K562 (cell line): Measurements from ENCODE around the gene STAT4. TPM values are rescaled to one million over a fixed set of nuclear protein-coding genes. Genes with fewer than 3 reads are reported as not detected.

ENCODE experiments used
- ATAC-seq: fragments of 200-7000 bp; cut with Tn5 transposase; 3 replicates; pipeline ENCODE4 v1.9.1; 2020; ENCODE audit warnings: moderate library complexity
- BruUV-seq: library from RNA; stranded (reverse); fragments of 400-500 nt; replicated peaks from 2 replicates; lab custom pipeline; 2021; lab: Mats Ljungman, UMichigan
- CTCF ChIA-PET: fragments of 300-600 bp; formaldehyde crosslinking; extraction: SDS; loops from one replicate; lab custom pipeline; 2021; ENCODE audit warnings: low intra/inter-chr PET ratio; lab: Yijun Ruan, JAX
- POLR2A ChIA-PET: fragments of 300-600, 350-650 bp; sonication (Branson Sonifier 250); formaldehyde crosslinking; extraction: SDS; loops from one replicate; lab custom pipeline; 2021; ENCODE audit warnings: antibody characterized with exemption, inconsistent platforms; lab: Yijun Ruan, JAX
- DNase-seq, 4 experiments: peaks; one replicate each; pipeline versions ENCODE4 v3.0.0 to v3.0.0-alpha.2; 2011 to 2018; ENCODE audit warnings: low spot score in 3 of 4, mixed read lengths in 3 of 4; ENCODE audit errors: extremely low read depth in 1 of 4
- FAIRE-seq: peaks from 2 replicates; lab custom pipeline; 2011; peaks lifted over from hg19 to GRCh38; lab: Jason Lieb, UNC
- H2AFZ ChIP-seq: 2 replicates; pipeline ENCODE4 v1.6.0; 2011; ENCODE audit warnings: low read depth, low read length, control low read depth, inconsistent platforms
- H3K27ac ChIP-seq: fragments of 200-600 bp; 3 replicates; pipeline ENCODE4 v1.8.0; 2011; ENCODE audit warnings: low read depth, mild to moderate bottlenecking, control low read depth, inconsistent platforms, low read length, moderate library complexity, mixed read lengths; ENCODE audit errors: extremely low read depth
- H3K27me3 ChIP-seq, 2 experiments: fragments of 300-600 bp in 1 of 2; 2 replicates in 1 of 2; 3 replicates in 1 of 2; pipeline versions ENCODE4 v1.6.0 to v1.8.0; 2011; ENCODE audit warnings: inconsistent platforms in 2 of 2, low read length in 2 of 2, mild to moderate bottlenecking in 1 of 2, mixed read lengths in 1 of 2, moderate library complexity in 1 of 2; ENCODE audit not compliant: control insufficient read depth in 2 of 2, insufficient read depth in 2 of 2
- H3K36me3 ChIP-seq: fragments of 300-600 bp; 3 replicates; pipeline ENCODE4 v1.8.0; 2011; ENCODE audit warnings: mild to moderate bottlenecking, low read length, inconsistent platforms; ENCODE audit not compliant: control insufficient read depth, insufficient read depth
- H3K4me1 ChIP-seq, 2 experiments: fragments of 200-600 bp in 1 of 2; replicated peaks in 1 of 2; 2 replicates in 1 of 2; 3 replicates in 1 of 2; pipeline versions ENCODE4 v1.5.1 to v1.8.0; 2011; ENCODE audit warnings: inconsistent platforms in 2 of 2, low read length in 2 of 2, mild to moderate bottlenecking in 1 of 2, mixed read lengths in 1 of 2, moderate library complexity in 1 of 2; ENCODE audit not compliant: control insufficient read depth in 2 of 2, insufficient read depth in 2 of 2
- H3K4me2 ChIP-seq: 2 replicates; pipeline ENCODE4 v1.6.1; 2011; ENCODE audit warnings: low read length, control low read depth, inconsistent platforms, mixed read lengths; ENCODE audit not compliant: insufficient read depth
- H3K4me3 ChIP-seq: fragments of 200-600 bp; sonication (generic), shearing (Covaris generic); 2 replicates; pipeline ENCODE4 v1.5.1; 2016; ENCODE audit warnings: control low read depth, inconsistent platforms
- H3K79me2 ChIP-seq: fragments of 200-600 bp; 3 replicates; pipeline ENCODE4 v1.8.0; 2011; ENCODE audit warnings: low read length, inconsistent platforms; ENCODE audit not compliant: control insufficient read depth, insufficient read depth
- H3K9ac ChIP-seq, 2 experiments: 2 replicates each; pipeline versions ENCODE4 v1.6.0 to v1.6.1; 2011; ENCODE audit warnings: low read depth in 2 of 2, low read length in 2 of 2, control low read depth in 1 of 2, inconsistent platforms in 1 of 2, mild to moderate bottlenecking in 1 of 2, mixed read lengths in 1 of 2; ENCODE audit not compliant: insufficient read depth in 1 of 2
- H3K9me1 ChIP-seq: one replicate; pipeline ENCODE4 v1.6.0; 2011; ENCODE audit warnings: inconsistent platforms, mild to moderate bottlenecking, low read length, moderate library complexity; ENCODE audit not compliant: control insufficient read depth, insufficient read depth
- H3K9me3 ChIP-seq: replicated peaks from 2 replicates; pipeline ENCODE4 v1.5.1; 2011; ENCODE audit warnings: low read depth, low read length, inconsistent platforms; ENCODE audit not compliant: control insufficient read depth, insufficient read depth
- H4K20me1 ChIP-seq: replicated peaks from 2 replicates; pipeline ENCODE4 v1.6.1; 2011; ENCODE audit warnings: low read length, inconsistent platforms, mixed read lengths; ENCODE audit not compliant: control insufficient read depth, insufficient read depth
- CREB5 ChIP-seq: fragments of 250-450 bp; sonication (Bioruptor Pico); IDR thresholded peaks from 2 replicates; pipeline ENCODE4 v1.5.0; 2020; ENCODE audit warnings: mild to moderate bottlenecking
- HDAC1 ChIP-seq, 2 experiments: fragments of 450-650 bp; IDR thresholded peaks; 2 replicates each; pipeline ENCODE4 v1.6.1; 2016 to 2017; ENCODE audit warnings: inconsistent platforms in 1 of 2, mild to moderate bottlenecking in 1 of 2, moderate library complexity in 1 of 2
- MNT ChIP-seq, 2 experiments: fragments of 450-650 bp; conservative IDR thresholded peaks; 2 replicates each; pipeline ENCODE4 v1.6.1; 2017; ENCODE audit warnings: mild to moderate bottlenecking in 2 of 2, moderate library complexity in 2 of 2
- NCOA2 ChIP-seq, 2 experiments: fragments of 450-650 bp; IDR thresholded peaks; 2 replicates each; pipeline ENCODE4 v1.6.1; 2018; ENCODE audit warnings: mild to moderate bottlenecking in 2 of 2, moderate library complexity in 1 of 2; ENCODE audit not compliant: partially characterized antibody in 2 of 2
- NFXL1 ChIP-seq: fragments of 450-650 bp; formaldehyde crosslinking; IDR thresholded peaks from 2 replicates; pipeline ENCODE4 v1.4.0; 2021; ENCODE audit warnings: mild to moderate bottlenecking
- PBX2 ChIP-seq, 2 experiments: IDR thresholded peaks in 1 of 2; conservative IDR thresholded peaks in 1 of 2; 2 replicates each; pipeline ENCODE4 v1.6.1; 2016; ENCODE audit warnings: low read depth in 2 of 2, mild to moderate bottlenecking in 1 of 2, missing compliant biosample characterization in 1 of 2, missing genetic modification characterization in 1 of 2, moderate library complexity in 1 of 2
- RNF2 ChIP-seq: sonication (generic); IDR thresholded peaks from 2 replicates; pipeline ENCODE4 v1.6.1; 2016
- SREBF2 ChIP-seq: sonication (generic); formaldehyde crosslinking; IDR thresholded peaks from 2 replicates; pipeline ENCODE4 v1.4.0; 2020; ENCODE audit warnings: mild to moderate bottlenecking, missing genetic modification reagents
- ZNF146 ChIP-seq: IDR thresholded peaks from one replicate; pipeline ENCODE4 v1.6.1; 2018; ENCODE audit warnings: missing compliant biosample characterization; ENCODE audit not compliant: unreplicated experiment
- WGBS: fragments of 100-300 bp; shearing (Covaris generic); methylation state at CpG from one replicate; pipeline ENCODE4 v1.1.6; 2016; ENCODE audit warnings: low coverage, mixed read lengths; ENCODE audit not compliant: insufficient coverage; ENCODE audit errors: missing lambda C conversion rate; 5-methylcytosine and 5-hydroxymethylcytosine counted together
- in situ Hi-C: fragments of 300-500 bp; cut with MboI; formaldehyde crosslinking; loops from 4 replicates; pipeline ENCODE4 v1.15.0; 2018; ENCODE audit warnings: inconsistent platforms, mixed read lengths
- intact Hi-C: fragments of 100-400 bp; cut with micrococcal nuclease; formaldehyde crosslinking; loops from 2 replicates; pipeline ENCODE4 v1.14.2; 2022
- polyA plus RNA-seq, 8 experiments: library from polyadenylated mRNA; depleted of rRNA in 4 of 8; stranded (reverse) in 5 of 8; unstranded in 3 of 8; fragments of >200 nt; fragmentation: Nextera tagmentation in 2 of 8; fragmentation: Illumina TruSeq in 1 of 8; extraction: Ambion mirVana in 2 of 8; extraction: Trizol in 1 of 8; gene quantifications; 2 replicates each; pipeline versions ENCODE4 v1.2.1 to v1.2.3, GENCODE V29; 2011 to 2014; ENCODE audit warnings: inconsistent platforms in 1 of 8, missing spikeins in 1 of 8
- total RNA-seq, 7 experiments: library from RNA; depleted of rRNA in 6 of 7; stranded (reverse); fragments of >200 nt in 6 of 7; fragmentation: Illumina TruSeq in 2 of 7; extraction: Trizol in 2 of 7; gene quantifications; 2 replicates each; pipeline versions ENCODE4 v1.2.1 to v1.2.3, GENCODE V29; 2011 to 2021; ENCODE audit warnings: low replicate concordance in 1 of 7

The STAT4 gene
- total and polyA plus RNA-seq, 9 of the 15 experiments (the other 6 are each of a cell fraction or from before 2014, with no cell fraction given) = 0.01 to 0.06 (median 0.03) TPM; not detected in 6

- ChIA-PET POLR2A (no interaction called here), CTCF (no interaction called here)
- H3K4me3 ChIP-seq = no peak overlapping the region
- WGBS = 79% methylated on average over 2 of the region's 3 CpGs
- intact Hi-C loops = no loop called here
- ATAC-seq = no peak
- no peaks in the 10 kb centered on the region for H3K79me2 ChIP-seq
- H3K27ac ChIP-seq = no peak overlapping the region
- no peak for DNase-seq
- H3K4me1 ChIP-seq = no peaks in the 10 kb centered on the region
- TF ChIP-seq CREB5 (CRISPR knock-in tag) (no peak), HDAC1 (IDR thresholded peaks at IDR 0.05) (no peak), RNF2 (no peak), SREBF2 (CRISPR knock-in tag) (no peak)
- no peaks in the 10 kb centered on the region for H3K9me1 ChIP-seq
- H3K27me3 ChIP-seq = no peaks in the 10 kb centered on the region
- in situ Hi-C loops = no loop called here
- H3K4me2 ChIP-seq = no peak overlapping the region
- H3K36me3 ChIP-seq = peaks cover 89% of the 10 kb centered on the region; the same call in 2 of the 3 replicates
- BruUV-seq = no TSS peak
- no peak overlapping the region for H3K9ac ChIP-seq
- no peaks in the 10 kb centered on the region for H4K20me1 ChIP-seq
- no peaks in the 10 kb centered on the region for H3K9me3 ChIP-seq
- FAIRE-seq = no peak
- no peak overlapping the region for H2AFZ ChIP-seq
Observed at GRCh38 chr2:190988910-190989309, 161.9 kb downstream of the STAT4 start.

- no peak overlapping the region for H3K4me2 ChIP-seq
- WGBS = 91% methylated on average over 5 of the region's 5 CpGs
- no peak overlapping the region for H3K27ac ChIP-seq
- no peak overlapping the region for H3K9ac ChIP-seq
- no peaks in the 10 kb centered on the region for H3K27me3 ChIP-seq
- intact Hi-C loops = no loop called here
- H3K4me1 ChIP-seq = no peaks in the 10 kb centered on the region
- in situ Hi-C loops = no loop called here
- CTCF ChIA-PET = interaction anchor here (0.6 kb wide), 1 partner anchor 262 kb away, joined by 3 read pairs; no protein-coding TSS in a partner anchor
- H3K4me3 ChIP-seq = no peak overlapping the region
- no peaks in the 10 kb centered on the region for H3K9me3 ChIP-seq
- FAIRE-seq (no peak), ATAC-seq (no peak), DNase-seq (no peak)
- BruUV-seq = no TSS peak
- no peaks in the 10 kb centered on the region for H3K79me2 ChIP-seq
- H3K36me3 ChIP-seq = peaks cover 89% of the 10 kb centered on the region; the same call in 2 of the 3 replicates
- no peak overlapping the region for H2AFZ ChIP-seq
- no peaks in the 10 kb centered on the region for H3K9me1 ChIP-seq
- POLR2A ChIA-PET = interaction anchor here (0.8 kb wide), 1 partner anchor 26 kb away, joined by 3 read pairs; the partner anchor contains the start of gene STAT1
- H4K20me1 ChIP-seq = no peaks in the 10 kb centered on the region
- no peak for TF ChIP-seq MNT (conservative IDR thresholded peaks at IDR 0.05)
- no peak for TF ChIP-seq ZNF146 (CRISPR knock-in tag)
- TF ChIP-seq NFXL1 (CRISPR knock-in tag) = no peak
- TF ChIP-seq PBX2 (CRISPR knock-in tag; IDR thresholded peaks at IDR 0.05; ENCODE audit: low read depth) = no peak
- TF ChIP-seq PBX2 (tag; conservative IDR thresholded peaks at IDR 0.05; ENCODE audit: low read depth) = no peak
- TF ChIP-seq NCOA2 (IDR thresholded peaks at IDR 0.05; ENCODE audit: partially characterized antibody in 2 of 2) = no peak
Observed at GRCh38 chr2:190987938-190988337, 162.9 kb downstream of the STAT4 start.
